Right lobe of liver (tissue), 6 donors: ENCODE measurements around the gene ARFGAP3. TPM values are rescaled to one million over a fixed set of nuclear protein-coding genes. Genes with fewer than 3 reads are reported as not detected.

ENCODE experiments used
- ATAC-seq, 4 donors: fragments of 200-7000 bp; cut with Tn5 transposase; one replicate each; pipeline ENCODE4 v1.9.1; 2020; ENCODE audit warnings: mild to moderate bottlenecking in 4 of 4, moderate library complexity in 4 of 4
- DNase-seq, 3 donors: peaks; one replicate each; pipeline ENCODE4 v3.0.0-alpha.2; 2020
- H3K27ac ChIP-seq, 3 donors: fragments of 200-600 bp; one replicate each; pipeline ENCODE4 v1.8.0; 2022
- H3K27me3 ChIP-seq, 2 donors: fragments of 200-600 bp; one replicate each; pipeline ENCODE4 v1.8.0; 2022
- H3K36me3 ChIP-seq, 4 donors: fragments of 200-600 bp; sonication (generic) in 1 of 4; one replicate each; pipeline versions ENCODE4 v1.5.1 to v1.8.0; 2017 to 2022; ENCODE audit warnings: control low read depth in 1 of 4
- H3K4me1 ChIP-seq, 4 donors: fragments of 200-600 bp; sonication (generic) in 1 of 4; one replicate each; pipeline versions ENCODE4 v1.5.1 to v1.8.0; 2017 to 2022; ENCODE audit warnings: control low read depth in 1 of 4
- H3K4me3 ChIP-seq, 3 donors: fragments of 200-600 bp; one replicate each; pipeline ENCODE4 v1.8.0; 2022
- H3K9me3 ChIP-seq, 4 donors: fragments of 200-600 bp; sonication (generic) in 1 of 4; one replicate each; pipeline versions ENCODE4 v1.5.1 to v1.8.0; 2017 to 2022; ENCODE audit warnings: control low read depth in 1 of 4
- POLR2A ChIP-seq: fragments of 450-650 bp; IDR thresholded peaks from one replicate; pipeline ENCODE4 v1.6.1; 2017; ENCODE audit warnings: antibody characterized with exemption, mild to moderate bottlenecking
- WGBS: methylation state at CpG from one replicate; pipeline ENCODE4 v1.1.6; 2018; ENCODE audit warnings: low coverage, low lambda C conversion rate; ENCODE audit not compliant: insufficient coverage; ENCODE audit errors: missing lambda C conversion rate; 5-methylcytosine and 5-hydroxymethylcytosine counted together
- intact Hi-C, 2 donors: fragments of 100-400 bp; cut with DNase I; formaldehyde crosslinking; loops; one replicate each; pipeline versions ENCODE4 v1.11.2 to v1.14.1; 2022
- total RNA-seq, 6 experiments: library from RNA; depleted of rRNA in 2 of 6; stranded (reverse); fragments of >200 nt in 2 of 6; fragmentation: NEBNext Ultra II Directional in 3 of 6; extraction: Animal tissue kit (Norgen Biotek cat#: 25700) in 3 of 6; gene quantifications; one replicate each; pipeline versions ENCODE4 v1.1.0 to v1.2.4, GENCODE V29; 2016 to 2023
- TF ChIP-seq, protein P1 (sequence below), 4 donors: fragments of 200-600 bp in 3 of 4; fragments of 450-650 bp in 1 of 4; IDR thresholded peaks; one replicate each; pipeline versions ENCODE4 v1.5.1 to v1.8.0; 2016 to 2022; ENCODE audit warnings: antibody characterized with exemption in 4 of 4, mild to moderate bottlenecking in 2 of 4
- donor health status: DM: no; HTN: yes; CAD: no.
- donor health status: DM: no; HTN: no; CAD: no.
- donor health status: DM: no; HTN: no; CAD: no.
- donor health status: DM: no; HTN: yes; CAD: no.
- donor health status: DM: no; HTN: yes; CAD: no.

ARFGAP3 gene
- total RNA-seq, 6 experiments from 2014 or later, result 19.8 to 48.4 (median 30.4) TPM

- Histone ChIP-seq H3K27ac (peak overlapping the region; percentile 77 to 87 (median 78)), H3K4me1 (peaks cover 0 to 43% (median 13%) of the 10 kb centered on the region in 4 donors), H3K9me3 (no peaks in the 10 kb centered on the region), H3K27me3 (no peaks in the 10 kb centered on the region), H3K36me3 (peaks cover 0 to 33% (median 5%) of the 10 kb centered on the region in 4 donors), H3K4me3 (no peak overlapping the region)
- no peak for DNase-seq
- TF ChIP-seq, protein P1, sequence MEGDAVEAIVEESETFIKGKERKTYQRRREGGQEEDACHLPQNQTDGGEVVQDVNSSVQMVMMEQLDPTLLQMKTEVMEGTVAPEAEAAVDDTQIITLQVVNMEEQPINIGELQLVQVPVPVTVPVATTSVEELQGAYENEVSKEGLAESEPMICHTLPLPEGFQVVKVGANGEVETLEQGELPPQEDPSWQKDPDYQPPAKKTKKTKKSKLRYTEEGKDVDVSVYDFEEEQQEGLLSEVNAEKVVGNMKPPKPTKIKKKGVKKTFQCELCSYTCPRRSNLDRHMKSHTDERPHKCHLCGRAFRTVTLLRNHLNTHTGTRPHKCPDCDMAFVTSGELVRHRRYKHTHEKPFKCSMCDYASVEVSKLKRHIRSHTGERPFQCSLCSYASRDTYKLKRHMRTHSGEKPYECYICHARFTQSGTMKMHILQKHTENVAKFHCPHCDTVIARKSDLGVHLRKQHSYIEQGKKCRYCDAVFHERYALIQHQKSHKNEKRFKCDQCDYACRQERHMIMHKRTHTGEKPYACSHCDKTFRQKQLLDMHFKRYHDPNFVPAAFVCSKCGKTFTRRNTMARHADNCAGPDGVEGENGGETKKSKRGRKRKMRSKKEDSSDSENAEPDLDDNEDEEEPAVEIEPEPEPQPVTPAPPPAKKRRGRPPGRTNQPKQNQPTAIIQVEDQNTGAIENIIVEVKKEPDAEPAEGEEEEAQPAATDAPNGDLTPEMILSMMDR (IDR thresholded peaks at IDR 0.05), result no peak
- no peak for TF ChIP-seq POLR2A
- peak in 2 of 4 donors; percentile 4 to 13 for ATAC-seq
- intact Hi-C loops, result no loop called here
- 18% methylated on average over 3 of the region's 7 CpGs for WGBS
These were observed 30.0 kb upstream of the ARFGAP3 start for GRCh38 chr22:42887120-42887519.

DNA sequence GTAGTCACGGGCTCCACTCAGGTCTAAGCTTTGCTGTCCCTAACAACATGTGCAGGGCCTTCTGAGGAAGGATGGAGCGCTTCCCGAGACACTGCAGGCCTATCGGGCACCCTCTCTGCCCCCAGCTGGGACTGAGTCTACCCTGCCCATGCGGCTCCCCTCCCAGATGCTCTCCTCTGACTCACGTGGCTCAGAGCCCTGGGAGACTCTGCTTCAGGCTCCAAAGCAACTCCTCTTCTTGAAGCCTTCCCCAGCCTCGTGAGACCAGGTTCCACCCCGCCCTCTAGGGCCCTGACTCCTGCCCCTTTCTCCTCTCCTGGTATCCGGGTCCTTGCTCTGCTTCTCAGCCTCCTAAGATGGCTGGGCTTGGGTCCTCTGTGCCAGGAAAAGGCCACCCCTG lies 28.4 kb upstream of the ARFGAP3 start:
- Histone ChIP-seq H3K36me3 (peaks cover 0 to 28% (median 5%) of the 10 kb centered on the region in 4 donors), H3K9me3 (no peaks in the 10 kb centered on the region), H3K4me1 (peaks cover 0 to 54% (median 20%) of the 10 kb centered on the region in 4 donors), H3K27ac (no peak overlapping the region), H3K27me3 (no peaks in the 10 kb centered on the region), H3K4me3 (no peak overlapping the region)
- no peak for ATAC-seq
- 87% methylated on average over 3 of the region's 9 CpGs for WGBS
- intact Hi-C loops, result no loop called here
- DNase-seq, result no peak
- TF ChIP-seq POLR2A, result no peak
- TF ChIP-seq, protein P1 (IDR thresholded peaks at IDR 0.05), result no peak

- H3K36me3 ChIP-seq, result peaks cover 0 to 21% (median 4%) of the 10 kb centered on the region in 4 donors
- H3K9me3 ChIP-seq, result no peaks in the 10 kb centered on the region
- intact Hi-C loops, result no loop called here
- ATAC-seq (no peak), DNase-seq (no peak)
- WGBS, result 70% methylated on average over 4 of the region's 7 CpGs
- H3K4me3 ChIP-seq, result no peak overlapping the region
- H3K27me3 ChIP-seq, result no peaks in the 10 kb centered on the region
- peaks cover 0 to 61% (median 23%) of the 10 kb centered on the region in 4 donors for H3K4me1 ChIP-seq
- no peak overlapping the region for H3K27ac ChIP-seq
- TF ChIP-seq, protein P1 (IDR thresholded peaks at IDR 0.05), result no peak
- no peak for TF ChIP-seq POLR2A
These were observed 27.7 kb upstream of the ARFGAP3 start for GRCh38 chr22:42884616-42885375.

DNA sequence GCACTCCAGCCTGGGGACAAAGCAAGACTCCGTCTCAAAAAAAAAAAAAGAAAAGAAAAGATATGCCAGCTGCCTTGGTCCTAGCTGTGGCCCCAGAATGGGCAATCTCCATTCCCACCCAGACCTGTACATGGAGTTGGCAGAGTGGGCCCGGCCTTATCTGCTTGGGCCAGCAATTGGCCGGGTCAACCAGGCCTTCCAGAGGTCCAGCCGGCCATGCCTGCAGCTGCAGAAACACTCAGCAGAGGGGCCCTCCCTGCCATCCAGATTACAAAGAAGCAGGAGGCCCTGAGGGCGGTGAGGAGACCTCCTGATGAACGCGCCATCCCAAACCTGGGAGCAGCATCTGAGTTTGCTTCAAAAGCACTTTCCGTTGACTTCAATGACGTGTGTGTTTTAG lies 26.9 kb upstream of the ARFGAP3 start:
- WGBS, result no CpG with 5 or more reads among the region's 9 CpGs
- intact Hi-C loops, result no loop called here
- Histone ChIP-seq H3K4me3 (no peak overlapping the region), H3K27me3 (no peaks in the 10 kb centered on the region), H3K4me1 (peaks cover 0 to 67% (median 26%) of the 10 kb centered on the region in 4 donors), H3K9me3 (no peaks in the 10 kb centered on the region), H3K27ac (no peak overlapping the region), H3K36me3 (peaks cover 0 to 23% (median 5%) of the 10 kb centered on the region in 4 donors)
- ATAC-seq (no peak), DNase-seq (no peak)
- TF ChIP-seq, protein P1 (IDR thresholded peaks at IDR 0.05), result no peak
- TF ChIP-seq POLR2A, result no peak
